ENCODE data around the gene MRPL18.
A peak's percentile ranks its signal among the peaks of the same experiment; 100 is the strongest.
"Not testable (repeated sequence)": the region's sequence is repeated elsewhere in the genome, so short reads cannot be mapped to it uniquely, and the experiment has no call there.

MRPL18 gene

GRCh38 chr6:159817951-159818739 is 27.9 kb downstream of the MRPL18 start:
- DNase-seq (ENCODE audit: low spot score): no peak

GRCh38 chr6:159819098-159819497 is 28.8 kb downstream of the MRPL18 start:
- DNase-seq (ENCODE audit: low spot score): no peak

GRCh38 chr6:159819932-159820640 is 29.8 kb downstream of the MRPL18 start:
- no peak for DNase-seq (ENCODE audit: low spot score)

- DNase-seq (ENCODE audit: low spot score): no peak
Measured at GRCh38 chr6:159821122-159821521, 30.9 kb downstream of the MRPL18 start.

GRCh38 chr6:159821726-159822125 is 31.5 kb downstream of the MRPL18 start:
- DNase-seq (ENCODE audit: low spot score): no peak

GRCh38 chr6:159823953-159824352 is 33.7 kb downstream of the MRPL18 start:
- no peak for DNase-seq (ENCODE audit: low spot score)

- DNase-seq (ENCODE audit: low spot score): not testable (repeated sequence)
Measured at GRCh38 chr6:159824690-159825089, 34.4 kb downstream of the MRPL18 start.

- no peak for DNase-seq (ENCODE audit: low spot score)
Measured at GRCh38 chr6:159826004-159826403, 35.7 kb downstream of the MRPL18 start.

GRCh38 chr6:159826968-159827647 is 36.8 kb downstream of the MRPL18 start:
- no peak for DNase-seq (ENCODE audit: low spot score)

- no peak for DNase-seq (ENCODE audit: low spot score)
Measured at GRCh38 chr6:159828074-159828473, 37.8 kb downstream of the MRPL18 start.

GRCh38 chr6:159829526-159829925 is 39.3 kb downstream of the MRPL18 start:
- DNase-seq (ENCODE audit: low spot score): peak; percentile 22

GRCh38 chr6:159830501-159831372 is 40.5 kb downstream of the MRPL18 start:
- no peak for DNase-seq (ENCODE audit: low spot score)

GRCh38 chr6:159831373-159831679 is 41.1 kb downstream of the MRPL18 start:
- DNase-seq (ENCODE audit: low spot score): no peak

GRCh38 chr6:159832946-159833345 is 42.7 kb downstream of the MRPL18 start:
- DNase-seq (ENCODE audit: low spot score): no peak

- no peak for DNase-seq (ENCODE audit: low spot score)
Measured at GRCh38 chr6:159833556-159833955, 43.3 kb downstream of the MRPL18 start.

- DNase-seq (ENCODE audit: low spot score): no peak
Measured at GRCh38 chr6:159833997-159834603, 43.8 kb downstream of the MRPL18 start.

- no peak for DNase-seq (ENCODE audit: low spot score)
Measured at GRCh38 chr6:159836718-159837490, 46.6 kb downstream of the MRPL18 start.

- DNase-seq (ENCODE audit: low spot score): no peak
Measured at GRCh38 chr6:159837511-159837910, 47.2 kb downstream of the MRPL18 start.

- no peak for DNase-seq (ENCODE audit: low spot score)
Measured at GRCh38 chr6:159838020-159838744, 47.9 kb downstream of the MRPL18 start.

GRCh38 chr6:159842035-159842434 is 51.8 kb downstream of the MRPL18 start:
- no peak for DNase-seq (ENCODE audit: low spot score)

Data from NAMALWA (cell line).